ENCODE measurements around the gene PRRT4. TPM values are rescaled to one million over a fixed set of nuclear protein-coding genes. Genes with fewer than 3 reads are reported as not detected.

PRRT4 gene
- total RNA-seq, 1 donor from 2014 or later = 0.26 TPM

DNA sequence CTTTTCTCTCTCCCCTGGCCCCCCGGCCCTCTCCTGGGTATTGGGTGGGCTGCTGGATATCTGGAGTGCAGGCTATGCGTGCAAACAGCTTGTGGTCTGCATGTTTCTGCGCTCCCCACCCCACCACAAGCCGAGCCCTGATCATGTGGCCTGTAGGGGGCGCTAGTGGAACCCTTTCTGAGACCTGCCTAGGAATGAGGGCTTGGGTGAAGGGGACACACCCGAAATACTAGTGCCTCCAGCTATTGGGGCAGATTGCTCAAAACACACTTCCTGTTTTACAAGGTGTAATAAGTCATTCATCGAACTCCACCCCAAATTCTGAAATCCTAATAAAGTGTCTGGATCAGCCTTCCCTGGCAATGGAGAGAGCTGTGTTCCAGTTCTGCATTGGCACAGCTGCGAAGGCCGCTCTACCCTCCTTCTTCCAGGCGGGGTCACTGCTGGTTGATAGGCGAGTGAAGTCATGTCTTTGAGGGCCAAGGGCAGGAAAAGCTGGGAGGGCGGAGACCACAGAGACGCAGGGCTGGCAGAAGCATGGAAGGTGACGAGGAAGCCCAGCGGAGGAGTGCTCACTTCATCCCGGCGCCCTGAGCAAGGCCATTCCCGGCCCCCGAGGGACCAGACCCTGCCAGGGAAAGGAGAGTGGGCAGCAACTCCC is 19.8 kb upstream of the PRRT4 start:
- DNase-seq (no peak), ATAC-seq (peak; percentile 73)
- Histone ChIP-seq H3K4me3 (no peak overlapping the region), H3K9me3 (no peaks in the 10 kb centered on the region), H3K27ac (no peak overlapping the region), H3K36me3 (no peaks in the 10 kb centered on the region), H3K27me3 (no peaks in the 10 kb centered on the region), H3K4me1 (no peaks in the 10 kb centered on the region)
- TF ChIP-seq, protein P1, sequence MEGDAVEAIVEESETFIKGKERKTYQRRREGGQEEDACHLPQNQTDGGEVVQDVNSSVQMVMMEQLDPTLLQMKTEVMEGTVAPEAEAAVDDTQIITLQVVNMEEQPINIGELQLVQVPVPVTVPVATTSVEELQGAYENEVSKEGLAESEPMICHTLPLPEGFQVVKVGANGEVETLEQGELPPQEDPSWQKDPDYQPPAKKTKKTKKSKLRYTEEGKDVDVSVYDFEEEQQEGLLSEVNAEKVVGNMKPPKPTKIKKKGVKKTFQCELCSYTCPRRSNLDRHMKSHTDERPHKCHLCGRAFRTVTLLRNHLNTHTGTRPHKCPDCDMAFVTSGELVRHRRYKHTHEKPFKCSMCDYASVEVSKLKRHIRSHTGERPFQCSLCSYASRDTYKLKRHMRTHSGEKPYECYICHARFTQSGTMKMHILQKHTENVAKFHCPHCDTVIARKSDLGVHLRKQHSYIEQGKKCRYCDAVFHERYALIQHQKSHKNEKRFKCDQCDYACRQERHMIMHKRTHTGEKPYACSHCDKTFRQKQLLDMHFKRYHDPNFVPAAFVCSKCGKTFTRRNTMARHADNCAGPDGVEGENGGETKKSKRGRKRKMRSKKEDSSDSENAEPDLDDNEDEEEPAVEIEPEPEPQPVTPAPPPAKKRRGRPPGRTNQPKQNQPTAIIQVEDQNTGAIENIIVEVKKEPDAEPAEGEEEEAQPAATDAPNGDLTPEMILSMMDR (IDR thresholded peaks at IDR 0.05) = peak; percentile 46
- intact Hi-C loops (cut with DNase I) = no loop called here

DNA sequence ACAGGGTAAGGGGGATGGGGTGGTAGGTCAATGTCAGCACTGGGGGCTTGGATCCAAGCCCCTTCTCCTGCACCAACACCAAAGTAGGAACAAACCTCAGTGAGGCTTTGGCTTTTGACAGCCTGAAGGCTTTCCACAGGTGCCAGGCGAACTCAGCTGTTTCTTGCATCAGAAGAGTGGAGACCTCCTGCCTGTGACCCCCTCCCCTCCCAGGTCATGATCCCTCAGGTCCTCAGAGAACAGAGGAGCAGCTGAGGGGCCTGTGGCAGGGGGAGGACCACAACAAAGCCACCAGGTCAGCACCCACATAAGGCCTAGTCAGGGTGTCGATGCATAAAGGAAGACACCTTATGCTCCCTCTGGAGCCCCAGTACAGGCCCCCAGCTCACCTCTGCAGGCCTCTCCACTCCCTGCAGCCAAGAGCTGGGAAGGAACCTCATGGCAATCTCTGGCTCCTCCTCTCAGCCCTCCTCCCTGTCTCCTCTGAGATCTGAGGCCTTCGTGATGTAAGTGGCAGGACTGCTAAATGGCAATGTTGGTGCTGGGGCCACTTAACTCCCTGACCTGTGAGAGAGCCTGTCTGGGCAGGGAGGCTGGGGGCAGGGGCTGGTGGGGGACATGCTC is 19.1 kb upstream of the PRRT4 start:
- DNase-seq = no peak

DNA sequence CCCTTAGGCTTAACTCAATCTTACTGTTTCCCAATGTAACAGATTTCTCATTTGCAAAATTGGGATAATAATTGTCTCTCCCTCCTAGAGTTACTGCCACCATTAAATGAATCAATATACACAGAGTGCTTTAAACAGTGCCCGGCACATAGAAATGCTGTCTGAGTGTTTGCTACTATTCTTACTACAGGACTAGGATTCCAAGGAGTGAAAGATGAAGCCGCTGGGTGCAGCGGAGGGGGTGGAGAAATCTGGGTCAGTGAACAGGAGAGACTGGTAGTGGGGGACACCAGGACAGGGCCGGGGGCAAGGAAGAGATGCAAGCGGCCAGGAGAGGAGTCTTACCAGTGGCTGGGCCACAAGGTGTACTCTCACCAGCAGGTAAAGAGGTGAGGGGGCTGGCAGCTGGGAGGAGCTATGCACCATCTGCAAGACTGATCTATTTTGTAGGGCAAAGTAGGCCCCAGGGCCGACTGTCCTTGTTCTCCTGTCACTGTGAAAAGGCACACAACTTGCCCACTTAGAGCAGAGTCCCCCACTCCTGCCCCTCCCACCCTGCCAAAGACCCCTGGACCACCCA is 18.5 kb upstream of the PRRT4 start:
- Histone ChIP-seq H3K4me3 (no peak overlapping the region), H3K27ac (no peak overlapping the region), H3K9me3 (no peaks in the 10 kb centered on the region), H3K4me1 (no peaks in the 10 kb centered on the region), H3K27me3 (no peaks in the 10 kb centered on the region), H3K36me3 (no peaks in the 10 kb centered on the region)
- no peak for DNase-seq
- TF ChIP-seq, protein P1 (IDR thresholded peaks at IDR 0.05) = no peak
- no peak for ATAC-seq
- intact Hi-C loops (cut with DNase I) = no loop called here

More for the DNA sequence above, 19.1 kb upstream of the PRRT4 start:
- Histone ChIP-seq H3K36me3 (no peaks in the 10 kb centered on the region), H3K27me3 (no peaks in the 10 kb centered on the region), H3K9me3 (no peaks in the 10 kb centered on the region), H3K27ac (no peak overlapping the region), H3K4me1 (no peaks in the 10 kb centered on the region), H3K4me3 (no peak overlapping the region)
- TF ChIP-seq, protein P1 (IDR thresholded peaks at IDR 0.05) = no peak
- ATAC-seq = peak; percentile 3
- intact Hi-C loops (cut with DNase I) = no loop called here

DNA sequence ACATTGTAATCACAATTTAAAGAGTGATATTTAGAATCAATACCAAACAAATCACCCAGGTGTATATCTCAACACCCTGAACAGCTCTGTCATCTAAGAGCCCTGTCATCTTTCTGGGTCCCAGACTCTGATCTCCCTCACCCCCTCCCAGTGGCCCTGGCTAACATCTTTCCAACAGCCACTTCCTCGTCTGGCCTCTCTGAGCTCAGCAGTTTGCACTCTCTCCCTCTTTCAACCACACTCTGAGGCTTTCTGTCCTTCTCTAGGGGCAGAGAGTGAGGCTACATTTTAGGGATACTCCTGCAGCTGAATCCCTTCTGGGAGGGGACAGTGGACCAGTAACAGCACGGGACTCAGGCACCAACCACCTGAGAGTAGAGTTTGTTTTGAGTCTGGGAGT is 17.1 kb upstream of the PRRT4 start:
- Histone ChIP-seq H3K4me1 (no peaks in the 10 kb centered on the region), H3K4me3 (no peak overlapping the region), H3K9me3 (no peaks in the 10 kb centered on the region), H3K27me3 (no peaks in the 10 kb centered on the region), H3K27ac (no peak overlapping the region), H3K36me3 (no peaks in the 10 kb centered on the region)
- DNase-seq (no peak), ATAC-seq (no peak)
- TF ChIP-seq, protein P1 (IDR thresholded peaks at IDR 0.05) = no peak
- intact Hi-C loops (cut with DNase I) = no loop called here

DNA sequence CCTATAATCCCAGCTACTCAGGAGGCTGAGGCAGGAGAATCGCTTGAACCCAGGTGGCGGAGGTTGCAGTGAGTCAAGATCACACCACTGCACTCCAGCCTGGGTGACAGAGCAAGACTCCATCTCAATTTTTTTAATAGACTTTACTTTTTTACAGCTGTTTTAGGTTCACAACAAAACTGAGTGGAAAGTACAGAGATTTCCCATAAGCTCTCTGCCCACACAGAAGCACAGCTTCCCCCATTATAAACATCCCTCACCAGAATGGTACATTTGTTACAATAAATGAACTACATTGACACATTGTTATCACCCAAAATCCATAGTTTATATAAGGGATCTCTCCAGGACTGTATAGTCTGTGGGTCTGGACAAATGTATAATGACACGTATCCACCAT is 14.6 kb upstream of the PRRT4 start:
- no peaks in the 10 kb centered on the region for H3K27me3 ChIP-seq
- TF ChIP-seq, protein P1 (IDR thresholded peaks at IDR 0.05) = no peak
- no peak overlapping the region for H3K27ac ChIP-seq
- no peaks in the 10 kb centered on the region for H3K9me3 ChIP-seq
- H3K4me3 ChIP-seq = no peak overlapping the region
- intact Hi-C loops (cut with DNase I) = no loop called here
- DNase-seq (no peak), ATAC-seq (no peak)
- no peaks in the 10 kb centered on the region for H3K36me3 ChIP-seq
- no peaks in the 10 kb centered on the region for H3K4me1 ChIP-seq
